HCT116 (cell line): ENCODE results near the gene CHDH. TPM values are rescaled to one million over a fixed set of nuclear protein-coding genes. Genes with fewer than 3 reads are reported as not detected.

ENCODE experiments used
- ATAC-seq: fragments of 200-7000 bp; cut with Tn5 transposase; 2 replicates; pipeline ENCODE4 v1.9.1; 2020; ENCODE audit warnings: mild to moderate bottlenecking, moderate library complexity
- BruUV-seq: library from RNA; stranded (reverse); fragments of 400-500 nt; replicated peaks from 2 replicates; lab custom pipeline; 2021; lab: Mats Ljungman, UMichigan
- CTCF ChIA-PET: fragments of 300-600 bp; sonication (Branson Sonifier 250); formaldehyde crosslinking; loops from one replicate; lab custom pipeline; 2021; ENCODE audit warnings: antibody characterized with exemption; lab: Charles Lee
- POLR2A ChIA-PET: fragments of 300-600, 350-600 bp; sonication (Branson Sonifier 250); formaldehyde crosslinking; loops from one replicate; lab custom pipeline; 2021; ENCODE audit warnings: antibody characterized with exemption; lab: Charles Lee
- RAD21 ChIA-PET, 2 experiments: fragments of 300-600 bp; sonication (Branson Sonifier 250); formaldehyde crosslinking; loops; one replicate each; lab custom pipeline; 2023; ENCODE audit warnings: low total read pairs in 2 of 2; ENCODE audit not compliant: uncharacterized antibody in 2 of 2, unreplicated experiment in 2 of 2, low non-redundant PET in 1 of 2; lab: Charles Lee
- DNase-seq: peaks from one replicate; pipeline ENCODE4 v3.0.0-alpha.2; 2010; ENCODE audit warnings: low read depth, low spot score
- H2AFZ ChIP-seq: fragments of 200-600 bp; shearing (Covaris generic), sonication (generic); 2 replicates; pipeline ENCODE4 v1.6.1; 2017; ENCODE audit warnings: low read depth, mixed run types, mixed read lengths, antibody characterized with exemption, low read length; ENCODE audit not compliant: poor library complexity, severe bottlenecking
- H3K27ac ChIP-seq: 2 replicates; pipeline ENCODE4 v1.5.1; 2012; ENCODE audit warnings: low read depth, low read length
- H3K27me3 ChIP-seq: fragments of 200-600 bp; sonication (generic); 2 replicates; pipeline ENCODE4 v1.6.1; 2016; ENCODE audit warnings: mixed run types, low read length, mixed read lengths; ENCODE audit not compliant: insufficient read depth
- H3K36me3 ChIP-seq, 2 experiments: fragments of 200-500 bp in 1 of 2; fragments of 200-600 bp in 1 of 2; sonication (Bioruptor generic) in 1 of 2; sonication (generic) in 1 of 2; 2 replicates each; pipeline versions ENCODE4 v1.5.1 to v1.6.1; 2014 to 2016; ENCODE audit warnings: low read length in 2 of 2, inconsistent platforms in 1 of 2, mixed read lengths in 1 of 2, mixed run types in 1 of 2; ENCODE audit not compliant: insufficient read depth in 2 of 2, control insufficient read depth in 1 of 2
- H3K4me1 ChIP-seq, 2 experiments: fragments of 200-600 bp in 1 of 2; sonication (generic) in 1 of 2; 2 replicates each; pipeline versions ENCODE4 v1.5.1 to v1.6.1; 2012 to 2017; ENCODE audit warnings: low read length in 2 of 2, inconsistent platforms in 1 of 2, mild to moderate bottlenecking in 1 of 2, mixed read lengths in 1 of 2, mixed run types in 1 of 2, moderate library complexity in 1 of 2; ENCODE audit not compliant: insufficient read depth in 2 of 2, control insufficient read depth in 1 of 2
- H3K4me2 ChIP-seq: fragments of 200-600 bp; sonication (generic); 2 replicates; pipeline ENCODE4 v1.6.1; 2017; ENCODE audit warnings: mixed run types, low read length, mixed read lengths
- H3K4me3 ChIP-seq, 2 experiments: fragments of 200-600 bp in 1 of 2; sonication (generic) in 1 of 2; replicated peaks in 1 of 2; 2 replicates each; pipeline ENCODE4 v1.5.1; 2011 to 2016; ENCODE audit warnings: low read length in 2 of 2, control low read depth in 1 of 2, low read depth in 1 of 2, mild to moderate bottlenecking in 1 of 2, mixed read lengths in 1 of 2, mixed run types in 1 of 2
- H3K79me2 ChIP-seq: fragments of 200-600 bp; sonication (generic); 2 replicates; pipeline ENCODE4 v1.6.1; 2017; ENCODE audit warnings: mild to moderate bottlenecking, mixed run types, low read length, moderate library complexity, mixed read lengths; ENCODE audit not compliant: insufficient read depth
- H3K9ac ChIP-seq: fragments of 200-600 bp; sonication (generic); 2 replicates; pipeline ENCODE4 v1.6.1; 2016; ENCODE audit warnings: low read length, mixed read lengths
- H3K9me2 ChIP-seq: fragments of 200-600 bp; sonication (generic), shearing (Covaris generic); 2 replicates; pipeline ENCODE4 v1.6.1; 2017; ENCODE audit warnings: mixed run types, mild to moderate bottlenecking, moderate library complexity; ENCODE audit not compliant: insufficient read depth
- H3K9me3 ChIP-seq, 2 experiments: fragments of 200-500 bp in 1 of 2; fragments of 200-600 bp in 1 of 2; sonication (Bioruptor generic) in 1 of 2; sonication (generic) in 1 of 2; 2 replicates each; pipeline ENCODE4 v1.6.1; 2014 to 2017; ENCODE audit warnings: low read length in 2 of 2, mixed read lengths in 2 of 2, inconsistent platforms in 1 of 2, low read depth in 1 of 2, mild to moderate bottlenecking in 1 of 2, mixed run types in 1 of 2, moderate library complexity in 1 of 2; ENCODE audit not compliant: control insufficient read depth in 1 of 2, insufficient read depth in 1 of 2
- H4K20me1 ChIP-seq: fragments of 200-600 bp; sonication (generic), shearing (Covaris generic); 2 replicates; pipeline ENCODE4 v1.6.1; 2017; ENCODE audit warnings: mixed run types, mild to moderate bottlenecking, moderate library complexity; ENCODE audit not compliant: insufficient read depth
- EGR1 ChIP-seq: IDR thresholded peaks from 2 replicates; pipeline ENCODE4 v1.6.1; 2012; ENCODE audit warnings: low read depth
- POLR2AphosphoS5 ChIP-seq: IDR thresholded peaks from 2 replicates; pipeline ENCODE4 v1.6.1; 2011; ENCODE audit warnings: mild to moderate bottlenecking, low read depth, low read length, moderate library complexity
- RAD21 ChIP-seq: IDR thresholded peaks from 2 replicates; pipeline ENCODE4 v1.6.1; 2012; ENCODE audit warnings: low read depth, mild to moderate bottlenecking
- intact Hi-C: fragments of 100-400 bp; cut with micrococcal nuclease; formaldehyde crosslinking; loops from 2 replicates; pipeline ENCODE4 v1.10.0; 2022
- total RNA-seq: library from RNA; stranded (reverse); gene quantifications from one replicate; pipeline ENCODE4 v1.2.1, GENCODE V29; 2021; ENCODE audit not compliant: unreplicated experiment
- TF ChIP-seq, protein P1 (sequence below), 3 experiments: fragments of 200-600 bp in 1 of 3; sonication (generic) in 1 of 3; IDR thresholded peaks in 2 of 3; conservative IDR thresholded peaks in 1 of 3; 2 replicates each; pipeline ENCODE4 v1.5.1; 2012 to 2017; ENCODE audit warnings: low read depth in 2 of 3, low read length in 2 of 3, antibody characterized with exemption in 1 of 3, borderline replicate concordance in 1 of 3, control low read depth in 1 of 3, mild to moderate bottlenecking in 1 of 3, mixed read lengths in 1 of 3, mixed run types in 1 of 3, moderate library complexity in 1 of 3; ENCODE audit not compliant: insufficient read depth in 1 of 3

CHDH gene
- total RNA-seq, 1 experiment from 2014 or later = 10.8 TPM

- ChIA-PET POLR2A (interaction anchor here (1.0 to 1.7 kb wide), 2 partner anchors 16 to 47 kb away, joined by 4 read pairs; partner anchors contain the start of gene SELENOK), CTCF (no interaction called here), RAD21 (no interaction called here)
- H3K27ac ChIP-seq = peak overlapping the region; percentile 83
- no peaks in the 10 kb centered on the region for H4K20me1 ChIP-seq
- TF ChIP-seq POLR2AphosphoS5 = peak; percentile 51
- no peak for TF ChIP-seq RAD21
- TF ChIP-seq EGR1 = peak; percentile 92
- TF ChIP-seq, protein P1, sequence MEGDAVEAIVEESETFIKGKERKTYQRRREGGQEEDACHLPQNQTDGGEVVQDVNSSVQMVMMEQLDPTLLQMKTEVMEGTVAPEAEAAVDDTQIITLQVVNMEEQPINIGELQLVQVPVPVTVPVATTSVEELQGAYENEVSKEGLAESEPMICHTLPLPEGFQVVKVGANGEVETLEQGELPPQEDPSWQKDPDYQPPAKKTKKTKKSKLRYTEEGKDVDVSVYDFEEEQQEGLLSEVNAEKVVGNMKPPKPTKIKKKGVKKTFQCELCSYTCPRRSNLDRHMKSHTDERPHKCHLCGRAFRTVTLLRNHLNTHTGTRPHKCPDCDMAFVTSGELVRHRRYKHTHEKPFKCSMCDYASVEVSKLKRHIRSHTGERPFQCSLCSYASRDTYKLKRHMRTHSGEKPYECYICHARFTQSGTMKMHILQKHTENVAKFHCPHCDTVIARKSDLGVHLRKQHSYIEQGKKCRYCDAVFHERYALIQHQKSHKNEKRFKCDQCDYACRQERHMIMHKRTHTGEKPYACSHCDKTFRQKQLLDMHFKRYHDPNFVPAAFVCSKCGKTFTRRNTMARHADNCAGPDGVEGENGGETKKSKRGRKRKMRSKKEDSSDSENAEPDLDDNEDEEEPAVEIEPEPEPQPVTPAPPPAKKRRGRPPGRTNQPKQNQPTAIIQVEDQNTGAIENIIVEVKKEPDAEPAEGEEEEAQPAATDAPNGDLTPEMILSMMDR (IDR thresholded peaks at IDR 0.05 in 2 of 3, conservative IDR thresholded peaks at IDR 0.05 in 1 of 3; ENCODE audit: borderline replicate concordance in 1 of 3, insufficient read depth in 1 of 3, low read depth in 2 of 3, low read length in 2 of 3) = peak in 2 of 3 experiments; percentile 44 to 59; a peak in 4 of 6 replicates
- TSS peak; percentile 52 for BruUV-seq
- DNase-seq (peak; percentile 49), ATAC-seq (peak; percentile 66)
- H3K9me3 ChIP-seq = no peaks in the 10 kb centered on the region
- H3K9ac ChIP-seq = peak overlapping the region; percentile 83
- no peaks in the 10 kb centered on the region for H3K36me3 ChIP-seq
- H3K9me2 ChIP-seq = no peaks in the 10 kb centered on the region
- peaks cover 6% of the 10 kb centered on the region; the same call in 1 of the 2 replicates for H3K79me2 ChIP-seq
- intact Hi-C loops = no loop called here
- peak overlapping the region; percentile 45 to 72 for H3K4me3 ChIP-seq
- peaks cover 39 to 51% of the 10 kb centered on the region in 2 experiments for H3K4me1 ChIP-seq
- H3K4me2 ChIP-seq = peak overlapping the region; percentile 87
- peak overlapping the region; percentile 56 for H2AFZ ChIP-seq
- no peaks in the 10 kb centered on the region for H3K27me3 ChIP-seq
Measured at GRCh38 chr3:53845103-53845880, 927 bp downstream of the CHDH start.
